Tibial artery (tissue), 4 donors: ENCODE measurements around the gene IL24.

Experiments
- DNase-seq, 2 donors: peaks; one replicate each; pipeline ENCODE4 v3.0.0-alpha.2; 2019
- H3K27ac ChIP-seq, 2 donors: fragments of 200-600 bp; sonication (generic) in 1 of 2; 1 replicate in 1 of 2; 2 replicates in 1 of 2; pipeline ENCODE4 v1.5.1; 2018 to 2019; ENCODE audit warnings: mild to moderate bottlenecking in 1 of 2
- H3K27me3 ChIP-seq, 2 donors: fragments of 200-600 bp; sonication (generic) in 1 of 2; one replicate each; pipeline versions ENCODE4 v1.5.1 to v1.6.0; 2016 to 2019
- H3K36me3 ChIP-seq, 3 donors: fragments of 200-600 bp; sonication (generic) in 2 of 3; one replicate each; pipeline ENCODE4 v1.5.1; 2016 to 2019; ENCODE audit warnings: mild to moderate bottlenecking in 2 of 3
- H3K4me1 ChIP-seq, 4 donors: fragments of 200-600 bp; sonication (generic) in 2 of 4; 1 replicate in 3 of 4; 2 replicates in 1 of 4; pipeline ENCODE4 v1.5.1; 2016 to 2019
- H3K4me3 ChIP-seq, 2 donors: fragments of 200-600 bp; sonication (generic) in 1 of 2; 1 replicate in 1 of 2; 2 replicates in 1 of 2; pipeline ENCODE4 v1.5.1; 2018 to 2019; ENCODE audit warnings: mild to moderate bottlenecking in 2 of 2
- H3K9me3 ChIP-seq, 3 donors: fragments of 200-600 bp; sonication (generic) in 1 of 3; one replicate each; pipeline ENCODE4 v1.5.1; 2016 to 2019
- CTCF ChIP-seq, 2 experiments: fragments of 200-600 bp in 1 of 2; fragments of 450-650 bp in 1 of 2; IDR thresholded peaks; one replicate each; pipeline ENCODE4 v1.5.1; 2017 to 2019; ENCODE audit warnings: antibody characterized with exemption in 2 of 2, mild to moderate bottlenecking in 1 of 2, moderate library complexity in 1 of 2
- intact Hi-C: fragments of 100-400 bp; cut with DNase I; formaldehyde crosslinking; loops from one replicate; pipeline ENCODE4 v1.15.0; 2023; ENCODE audit warnings: low total_unique reads

IL24 gene

GRCh38 chr1:206909883-206910318, 12.7 kb downstream of the IL24 start:
- no peak for TF ChIP-seq CTCF (IDR thresholded peaks at IDR 0.05)
- peak overlapping the region; percentile 37 to 52 for H3K4me3 ChIP-seq

GRCh38 chr1:206911064-206911663, 13.9 kb downstream of the IL24 start:
- peak; percentile 59 to 88 for TF ChIP-seq CTCF (IDR thresholded peaks at IDR 0.05)
- H3K36me3 ChIP-seq, result no peaks in the 10 kb centered on the region
- peak; percentile 15 to 38 for DNase-seq
- peaks cover 0 to 48% of the 10 kb centered on the region in 2 donors for H3K27me3 ChIP-seq
- intact Hi-C loops, result loop anchor here (5.0 to 10.0 kb wide), 4 partner anchors 176 to 419 kb away; no protein-coding TSS in a partner anchor
- no peak overlapping the region for H3K4me3 ChIP-seq
- no peak overlapping the region for H3K27ac ChIP-seq
- H3K9me3 ChIP-seq, result no peaks in the 10 kb centered on the region
- H3K4me1 ChIP-seq, result peaks cover 0 to 14% (median 12%) of the 10 kb centered on the region in 4 donors

More at GRCh38 chr1:206909883-206910318, 12.7 kb downstream of the IL24 start:
- intact Hi-C loops, result loop anchor here (5.0 to 10.0 kb wide), 4 partner anchors 175 to 418 kb away; no protein-coding TSS in a partner anchor
- Histone ChIP-seq H3K27me3 (peaks cover 0 to 41% of the 10 kb centered on the region in 2 donors), H3K4me1 (peaks cover 0 to 14% (median 12%) of the 10 kb centered on the region in 4 donors), H3K9me3 (no peaks in the 10 kb centered on the region), H3K27ac (no peak overlapping the region), H3K36me3 (no peaks in the 10 kb centered on the region)
- peak in 1 of 2 donors; percentile 60 for DNase-seq

GRCh38 chr1:206912445-206913095, 15.3 kb downstream of the IL24 start:
- peaks cover 0 to 45% of the 10 kb centered on the region in 2 donors for H3K27me3 ChIP-seq
- peak; percentile 82 to 84 for TF ChIP-seq CTCF (IDR thresholded peaks at IDR 0.05)
- intact Hi-C loops, result loop anchor here (5.0 to 10.0 kb wide), 4 partner anchors 178 to 420 kb away; no protein-coding TSS in a partner anchor
- no peak overlapping the region for H3K27ac ChIP-seq
- H3K4me3 ChIP-seq, result no peak overlapping the region
- DNase-seq, result peak; percentile 74 to 75
- no peaks in the 10 kb centered on the region for H3K36me3 ChIP-seq
- H3K9me3 ChIP-seq, result no peaks in the 10 kb centered on the region
- H3K4me1 ChIP-seq, result peaks cover 0 to 14% (median 12%) of the 10 kb centered on the region in 4 donors

GRCh38 chr1:206913766-206914537, 16.7 kb downstream of the IL24 start:
- no peaks in the 10 kb centered on the region for H3K9me3 ChIP-seq
- H3K27ac ChIP-seq, result no peak overlapping the region
- H3K36me3 ChIP-seq, result no peaks in the 10 kb centered on the region
- intact Hi-C loops, result loop anchor here (5.0 to 10.0 kb wide), 4 partner anchors 179 to 422 kb away; no protein-coding TSS in a partner anchor
- peaks cover 0 to 12% (median 12%) of the 10 kb centered on the region in 4 donors for H3K4me1 ChIP-seq
- no peak for TF ChIP-seq CTCF (IDR thresholded peaks at IDR 0.05)
- DNase-seq, result peak in 1 of 2 donors; percentile 32
- no peak overlapping the region for H3K4me3 ChIP-seq
- H3K27me3 ChIP-seq, result peaks cover 0 to 36% of the 10 kb centered on the region in 2 donors

GRCh38 chr1:206915030-206915735, 17.9 kb downstream of the IL24 start:
- Histone ChIP-seq H3K36me3 (no peaks in the 10 kb centered on the region), H3K4me1 (no peaks in the 10 kb centered on the region), H3K27ac (no peak overlapping the region), H3K4me3 (no peak overlapping the region), H3K9me3 (no peaks in the 10 kb centered on the region), H3K27me3 (peaks cover 0 to 24% of the 10 kb centered on the region in 2 donors)
- intact Hi-C loops, result loop anchor here (10.0 kb wide), 2 partner anchors 180 to 250 kb away; no protein-coding TSS in a partner anchor
- DNase-seq, result no peak
- no peak for TF ChIP-seq CTCF (IDR thresholded peaks at IDR 0.05)
